H1 (cell line): ENCODE measurements around the gene TMEM222. TPM values are rescaled to one million over a fixed set of nuclear protein-coding genes. Genes with fewer than 3 reads are reported as not detected.
A peak's percentile ranks its signal among the peaks of the same experiment; 100 is the strongest.

Source experiments
- CTCF ChIA-PET: fragments of 300-600 bp; sonication (Branson Sonifier 250); formaldehyde crosslinking; loops from one replicate; lab custom pipeline; 2021; ENCODE audit not compliant: partially characterized antibody; lab: Charles Lee
- POLR2A ChIA-PET: fragments of 300-600 bp; sonication (Branson Sonifier 250); formaldehyde crosslinking; loops from one replicate; lab custom pipeline; 2021; ENCODE audit warnings: inconsistent platforms; ENCODE audit not compliant: partially characterized antibody; lab: Charles Lee
- DNase-seq, 2 experiments: peaks; one replicate each; pipeline versions ENCODE4 v3.0.0 to v3.0.0-alpha.2; 2010 to 2022; ENCODE audit warnings: low spot score in 2 of 2, low read depth in 1 of 2, mixed read lengths in 1 of 2
- FAIRE-seq: peaks from 2 replicates; lab custom pipeline; 2011; peaks lifted over from hg19 to GRCh38; lab: Jason Lieb, UNC
- H2AFZ ChIP-seq: 2 replicates; pipeline ENCODE4 v1.8.1; 2012; ENCODE audit warnings: low read length, inconsistent platforms
- H2AK5ac ChIP-seq: 2 replicates; pipeline ENCODE4 v1.6.1; 2013; ENCODE audit warnings: low read depth, low read length
- H2BK120ac ChIP-seq: replicated peaks from 2 replicates; pipeline ENCODE3; 2013; ENCODE audit warnings: low read depth, low read length, inconsistent platforms
- H2BK12ac ChIP-seq: 2 replicates; pipeline ENCODE4 v1.6.1; 2013; ENCODE audit warnings: low read depth, low read length
- H2BK15ac ChIP-seq: 2 replicates; pipeline ENCODE4 v1.6.1; 2013; ENCODE audit warnings: low read length
- H2BK20ac ChIP-seq: 2 replicates; pipeline ENCODE4 v1.6.1; 2013; ENCODE audit warnings: low read length
- H2BK5ac ChIP-seq: 2 replicates; pipeline ENCODE4 v1.6.1; 2013; ENCODE audit warnings: low read depth, low read length
- H3K14ac ChIP-seq: 2 replicates; pipeline ENCODE4 v1.6.1; 2013; ENCODE audit warnings: inconsistent platforms; ENCODE audit not compliant: insufficient read length
- H3K18ac ChIP-seq: 2 replicates; pipeline ENCODE4 v1.6.1; 2013; ENCODE audit warnings: low read length; ENCODE audit errors: extremely low read depth
- H3K23ac ChIP-seq: 2 replicates; pipeline ENCODE4 v1.6.1; 2013; ENCODE audit warnings: inconsistent platforms; ENCODE audit not compliant: insufficient read length
- H3K23me2 ChIP-seq: 2 replicates; pipeline ENCODE4 v1.6.1; 2013; ENCODE audit warnings: low read depth, low read length
- H3K27ac ChIP-seq: 2 replicates; pipeline ENCODE4 v1.6.1; 2011; ENCODE audit warnings: low read depth, low read length, inconsistent platforms
- H3K27me3 ChIP-seq, 4 experiments: replicated peaks in 1 of 4; 1 replicate in 1 of 4; 2 replicates in 3 of 4; pipeline versions ENCODE4 v1.6.1 to v1.8.1; 2011 to 2013; ENCODE audit warnings: low read length in 3 of 4, mild to moderate bottlenecking in 3 of 4, inconsistent platforms in 2 of 4, mixed read lengths in 2 of 4, moderate library complexity in 1 of 4; ENCODE audit not compliant: control insufficient read depth in 3 of 4, insufficient read depth in 3 of 4; ENCODE audit errors: extremely low read depth in 1 of 4
- H3K36me3 ChIP-seq, 4 experiments: 2 replicates each; pipeline versions ENCODE4 v1.6.1 to v1.8.1; 2011 to 2013; ENCODE audit warnings: mild to moderate bottlenecking in 4 of 4, low read length in 3 of 4, moderate library complexity in 2 of 4, control low read depth in 1 of 4, inconsistent platforms in 1 of 4; ENCODE audit not compliant: insufficient read depth in 4 of 4, control insufficient read depth in 2 of 4
- H3K4ac ChIP-seq: replicated peaks from 2 replicates; pipeline ENCODE3; 2013; ENCODE audit warnings: low read length, low read depth, mixed read lengths, inconsistent platforms; ENCODE audit not compliant: insufficient read length
- H3K4me1 ChIP-seq, 4 experiments: replicated peaks in 1 of 4; 1 replicate in 1 of 4; 2 replicates in 3 of 4; pipeline versions ENCODE4 v1.6.1 to v1.8.1; 2011 to 2013; ENCODE audit warnings: low read length in 3 of 4, inconsistent platforms in 2 of 4, mixed read lengths in 1 of 4; ENCODE audit not compliant: insufficient read depth in 4 of 4, control insufficient read depth in 3 of 4
- H3K4me2 ChIP-seq, 2 experiments: 2 replicates each; pipeline versions ENCODE4 v1.6.1 to v1.8.1; 2011 to 2013; ENCODE audit warnings: low read depth in 2 of 2, low read length in 2 of 2, control low read depth in 1 of 2, inconsistent platforms in 1 of 2, mild to moderate bottlenecking in 1 of 2; ENCODE audit not compliant: insufficient read depth in 1 of 2
- H3K4me3 ChIP-seq, 4 experiments: fragments of 200-600, 300-600 bp in 1 of 4; sonication (generic), shearing (Covaris generic), sonication (Bioruptor Twin) in 1 of 4; 2 replicates each; pipeline versions ENCODE4 v1.5.1 to v1.8.1; 2011 to 2016; ENCODE audit warnings: low read length in 4 of 4, low read depth in 3 of 4, control low read depth in 2 of 4, inconsistent platforms in 2 of 4, mild to moderate bottlenecking in 2 of 4, mixed read lengths in 1 of 4, moderate library complexity in 1 of 4; ENCODE audit not compliant: insufficient read depth in 2 of 4; ENCODE audit errors: extremely low read depth in 1 of 4
- H3K56ac ChIP-seq: replicated peaks from 2 replicates; pipeline ENCODE3; 2013; ENCODE audit warnings: low read depth, mild to moderate bottlenecking, mixed read lengths, low read length, inconsistent platforms; ENCODE audit not compliant: insufficient read length
- H3K79me1 ChIP-seq: 2 replicates; pipeline ENCODE4 v1.6.1; 2013; ENCODE audit warnings: low read depth, low read length, control low read depth
- H3K79me2 ChIP-seq, 2 experiments: 2 replicates each; pipeline versions ENCODE4 v1.6.1 to v1.8.1; 2012 to 2013; ENCODE audit warnings: low read length in 2 of 2, mild to moderate bottlenecking in 2 of 2, inconsistent platforms in 1 of 2; ENCODE audit not compliant: insufficient read depth in 2 of 2, control insufficient read depth in 1 of 2
- H3K9ac ChIP-seq, 4 experiments: replicated peaks in 1 of 4; 1 replicate in 1 of 4; 2 replicates in 3 of 4; pipeline versions ENCODE4 v1.6.1 to v1.8.1; 2011 to 2013; ENCODE audit warnings: low read depth in 3 of 4, low read length in 3 of 4, control low read depth in 2 of 4, mild to moderate bottlenecking in 2 of 4, moderate library complexity in 2 of 4, inconsistent platforms in 1 of 4; ENCODE audit errors: extremely low read depth in 1 of 4
- H3K9me3 ChIP-seq, 2 experiments: 2 replicates each; pipeline versions ENCODE4 v1.6.1 to v1.8.1; 2012 to 2013; ENCODE audit warnings: mild to moderate bottlenecking in 2 of 2, moderate library complexity in 2 of 2, control low read depth in 1 of 2, inconsistent platforms in 1 of 2, low read depth in 1 of 2, low read length in 1 of 2, mixed read lengths in 1 of 2; ENCODE audit not compliant: insufficient read depth in 2 of 2
- H4K20me1 ChIP-seq, 2 experiments: replicated peaks in 1 of 2; 2 replicates each; pipeline versions ENCODE3 to v1.8.1; 2011 to 2013; ENCODE audit warnings: inconsistent platforms in 2 of 2, low read length in 2 of 2, mild to moderate bottlenecking in 1 of 2; ENCODE audit not compliant: insufficient read depth in 2 of 2, control insufficient read depth in 1 of 2
- H4K5ac ChIP-seq: 2 replicates; pipeline ENCODE4 v1.6.1; 2013; ENCODE audit warnings: low read length, low read depth, mixed read lengths, inconsistent platforms; ENCODE audit not compliant: insufficient read length
- H4K8ac ChIP-seq: 2 replicates; pipeline ENCODE4 v1.8.0; 2013; ENCODE audit warnings: mild to moderate bottlenecking, moderate library complexity, low read length, inconsistent platforms; ENCODE audit not compliant: insufficient read depth; ENCODE audit errors: extremely low read depth
- H4K91ac ChIP-seq: replicated peaks from 2 replicates; pipeline ENCODE3; 2013; ENCODE audit warnings: low read length, mixed read lengths, inconsistent platforms; ENCODE audit not compliant: insufficient read length
- EP300 ChIP-seq, 2 experiments: IDR thresholded peaks; 1 replicate in 1 of 2; 2 replicates in 1 of 2; pipeline ENCODE4 v1.6.1; 2011 to 2012; ENCODE audit warnings: low read depth in 2 of 2, low read length in 2 of 2, mild to moderate bottlenecking in 2 of 2, borderline replicate concordance in 1 of 2, inconsistent platforms in 1 of 2, moderate library complexity in 1 of 2
- RXRA ChIP-seq: IDR thresholded peaks from 2 replicates; pipeline ENCODE4 v1.6.1; 2011; ENCODE audit warnings: low read depth, mild to moderate bottlenecking, low read length, moderate library complexity; ENCODE audit not compliant: insufficient read depth
- SP1 ChIP-seq: IDR thresholded peaks from 2 replicates; pipeline ENCODE4 v1.6.1; 2011; ENCODE audit warnings: low read depth, low read length
- TBP ChIP-seq: IDR thresholded peaks from 2 replicates; pipeline ENCODE4 v1.6.1; 2011; ENCODE audit warnings: low read depth, low read length, improper control_type of control experiment
- YY1 ChIP-seq: IDR thresholded peaks from 2 replicates; pipeline ENCODE4 v1.6.1; 2011; ENCODE audit warnings: low read depth, mild to moderate bottlenecking, low read length
- WGBS, 2 experiments: shearing (Covaris generic) in 1 of 2; methylation state at CpG; one replicate each; pipeline versions ENCODE4 v1.1.6 to v1.1.7; 2013 to 2015; ENCODE audit warnings: low lambda C conversion rate in 2 of 2, mixed read lengths in 2 of 2, inconsistent platforms in 1 of 2, low coverage in 1 of 2, missing lambda C conversion rate in 1 of 2; ENCODE audit not compliant: insufficient replicate concordance in 2 of 2, insufficient coverage in 1 of 2, insufficient read length in 1 of 2; ENCODE audit errors: extremely low coverage in 1 of 2, missing lambda C conversion rate in 1 of 2; 5-methylcytosine and 5-hydroxymethylcytosine counted together
- polyA plus RNA-seq, 7 experiments: library from polyadenylated mRNA; depleted of rRNA in 3 of 7; stranded (reverse) in 5 of 7; unstranded in 2 of 7; fragments of >200 nt in 5 of 7; fragments of 200-250 nt in 2 of 7; gene quantifications; 1 replicate in 5 of 7; 2 replicates in 1 of 7; 4 replicates in 1 of 7; pipeline versions ENCODE4 v1.2.1 to v1.2.3, GENCODE V29; 2011 to 2013; ENCODE audit warnings: missing spikeins in 2 of 7, mixed read lengths in 2 of 7
- total RNA-seq: library from RNA; stranded (reverse); fragmentation: NEBNext Ultra II Directional; extraction: Animal tissue kit (Norgen Biotek cat#: 25700); gene quantifications from 2 replicates; pipeline ENCODE4 v1.2.1, GENCODE V29; 2021
- TF ChIP-seq, protein P1 (sequence below): IDR thresholded peaks from 2 replicates; pipeline ENCODE4 v1.6.1; 2012; ENCODE audit warnings: inconsistent platforms
- TF ChIP-seq, protein P2 (sequence below): IDR thresholded peaks from 2 replicates; pipeline ENCODE4 v1.6.1; 2011; ENCODE audit warnings: low read depth, mild to moderate bottlenecking, low read length; ENCODE audit not compliant: insufficient read depth

Gene TMEM222
- total and polyA plus RNA-seq, 2 of the 8 experiments (the other 6 are each of a cell fraction or from before 2014, with no cell fraction given): 27.0 to 51.8 TPM

DNA sequence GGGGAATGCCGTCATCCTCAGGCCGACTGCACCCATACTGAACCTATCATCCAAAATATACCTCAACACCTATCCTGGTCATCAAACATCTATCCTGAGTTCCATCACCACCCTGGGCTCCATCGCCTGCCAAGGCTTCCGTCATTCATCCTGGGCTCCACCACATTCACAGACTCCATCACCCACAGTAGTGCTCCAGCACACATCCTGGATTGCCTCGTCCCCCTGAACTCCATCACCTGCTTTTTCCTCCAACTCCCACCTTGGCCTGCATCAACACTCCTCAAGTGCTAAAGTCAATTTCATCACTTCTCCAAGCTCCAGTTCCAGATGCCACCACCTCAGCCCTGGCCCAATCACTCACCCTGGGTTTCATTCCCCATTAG lies 37.0 kb downstream of the TMEM222 start:
- Histone ChIP-seq H4K8ac (no peak overlapping the region), H3K14ac (no peak overlapping the region), H2BK15ac (peak overlapping the region; percentile 72; the same call in 1 of the 2 replicates), H3K9ac (no peak overlapping the region), H3K79me1 (no peaks in the 10 kb centered on the region), H3K4me2 (no peak overlapping the region; a peak in 1 of 4 replicates), H3K27me3 (peaks cover 12 to 47% (median 36%) of the 10 kb centered on the region in 4 experiments), H3K18ac (no peak overlapping the region), H2AFZ (no peak overlapping the region), H2BK12ac (no peak overlapping the region), H4K5ac (no peak overlapping the region), H3K79me2 (no peaks in the 10 kb centered on the region), H4K91ac (no peak overlapping the region), H2BK20ac (no peak overlapping the region), H3K4me3 (no peak overlapping the region), H3K9me3 (no peaks in the 10 kb centered on the region), H3K27ac (no peak overlapping the region), H2BK120ac (no peak overlapping the region), H3K23ac (no peak overlapping the region), H3K4ac (no peak overlapping the region), H4K20me1 (peaks cover 0 to 10% of the 10 kb centered on the region in 2 experiments), H2BK5ac (no peak overlapping the region), H3K56ac (no peak overlapping the region), H3K4me1 (peaks cover 0 to 14% (median 7%) of the 10 kb centered on the region in 4 experiments; a peak in 6 of 7 replicates), H2AK5ac (0 out of 2 replicates have a peak overlapping the region, but pooled peaks have one; percentile 46), H3K23me2 (peaks cover 14% of the 10 kb centered on the region), H3K36me3 (no peaks in the 10 kb centered on the region)
- POLR2A ChIA-PET: interaction anchor here (1.4 to 10.3 kb wide), 2 partner anchors 6 to 10 kb away, joined by 4 to 101 read pairs; no protein-coding TSS in a partner anchor
- DNase-seq: no peak
- TF ChIP-seq RXRA (no peak), EP300 (IDR thresholded peaks at IDR 0.05; ENCODE audit: borderline replicate concordance in 1 of 2, low read depth in 2 of 2, low read length in 2 of 2) (no peak), YY1 (no peak), TBP (no peak), SP1 (no peak)
- TF ChIP-seq, protein P1, sequence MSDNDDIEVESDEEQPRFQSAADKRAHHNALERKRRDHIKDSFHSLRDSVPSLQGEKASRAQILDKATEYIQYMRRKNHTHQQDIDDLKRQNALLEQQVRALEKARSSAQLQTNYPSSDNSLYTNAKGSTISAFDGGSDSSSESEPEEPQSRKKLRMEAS: no peak
- TF ChIP-seq, protein P2, sequence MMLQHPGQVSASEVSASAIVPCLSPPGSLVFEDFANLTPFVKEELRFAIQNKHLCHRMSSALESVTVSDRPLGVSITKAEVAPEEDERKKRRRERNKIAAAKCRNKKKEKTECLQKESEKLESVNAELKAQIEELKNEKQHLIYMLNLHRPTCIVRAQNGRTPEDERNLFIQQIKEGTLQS: no peak
- FAIRE-seq: no peak
- 90% methylated on average over 5 of the region's 5 CpGs; no CpG with 5 or more reads in 1 of the 2 experiments for WGBS, 2 experiments
- CTCF ChIA-PET: interaction anchor here (0.5 to 28.8 kb wide), 13 partner anchors 9 to 559 kb away, joined by 3 to 625 read pairs (median 17); partner anchors contain the start of genes CD164L2, FCN3, GPR3 and MAP3K6
